ELF-1 (cell line): ENCODE data around the gene TBC1D16.

Source experiments
- DNase-seq: peaks from one replicate; pipeline ENCODE4 v3.0.0-alpha.2; 2016; ENCODE audit warnings: low read depth, low spot score

The TBC1D16 gene

GRCh38 chr17:80025140-80025539 is 10.5 kb downstream of the TBC1D16 start:
- DNase-seq: peak; percentile 92

DNA sequence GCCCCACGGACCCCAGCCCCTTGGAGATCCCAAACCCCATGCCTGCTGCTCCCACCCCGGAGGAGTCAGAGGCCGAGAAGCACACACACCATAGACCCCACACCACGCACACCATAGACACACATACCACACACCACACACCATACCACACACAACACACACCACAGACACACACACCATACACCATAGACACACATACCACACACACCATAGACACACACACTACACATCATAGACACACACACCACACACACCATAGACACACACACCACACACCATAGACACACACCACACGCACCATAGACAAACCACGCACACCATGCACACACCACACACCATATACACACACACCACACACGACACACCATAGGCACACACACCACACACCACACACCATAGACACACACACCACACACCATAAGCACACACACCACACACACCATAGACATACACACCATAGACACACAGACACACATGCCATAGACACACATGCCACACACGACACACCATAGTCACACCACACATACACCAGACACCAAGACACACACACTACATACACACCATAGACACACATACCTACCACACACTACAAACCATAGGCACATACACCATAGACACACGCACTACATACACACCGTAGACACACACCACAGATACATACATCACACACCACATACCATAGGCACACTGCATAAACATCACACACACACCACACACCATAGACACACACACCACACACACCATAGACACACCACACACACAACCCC is 11.3 kb downstream of the TBC1D16 start:
- DNase-seq: no peak

GRCh38 chr17:80023481-80024205 is 12.0 kb downstream of the TBC1D16 start:
- peak; percentile 75 for DNase-seq

DNA sequence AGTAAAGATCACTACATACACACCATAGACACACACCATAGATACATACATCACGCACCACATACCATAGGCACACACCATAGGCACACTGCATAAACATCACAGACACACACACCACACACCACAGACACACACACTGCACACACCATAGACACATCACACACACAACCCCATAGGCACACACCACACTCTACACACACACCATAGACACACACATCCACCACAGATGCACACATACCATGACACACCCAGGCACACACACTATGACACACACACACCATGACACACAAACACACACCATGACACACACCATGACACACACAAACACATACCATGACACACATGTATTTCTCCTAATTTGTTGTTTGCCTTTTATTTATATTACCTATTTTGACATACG is 14.1 kb downstream of the TBC1D16 start:
- DNase-seq: no peak

GRCh38 chr17:80018917-80019651 is 16.6 kb downstream of the TBC1D16 start:
- no peak for DNase-seq

- DNase-seq: no peak
Measured at GRCh38 chr17:80017226-80018010, 18.3 kb downstream of the TBC1D16 start.

- peak; percentile 62 for DNase-seq
Measured at GRCh38 chr17:80012765-80013741, 22.6 kb downstream of the TBC1D16 start.

GRCh38 chr17:80011989-80012555 is 23.6 kb downstream of the TBC1D16 start:
- peak; percentile 75 for DNase-seq

DNA sequence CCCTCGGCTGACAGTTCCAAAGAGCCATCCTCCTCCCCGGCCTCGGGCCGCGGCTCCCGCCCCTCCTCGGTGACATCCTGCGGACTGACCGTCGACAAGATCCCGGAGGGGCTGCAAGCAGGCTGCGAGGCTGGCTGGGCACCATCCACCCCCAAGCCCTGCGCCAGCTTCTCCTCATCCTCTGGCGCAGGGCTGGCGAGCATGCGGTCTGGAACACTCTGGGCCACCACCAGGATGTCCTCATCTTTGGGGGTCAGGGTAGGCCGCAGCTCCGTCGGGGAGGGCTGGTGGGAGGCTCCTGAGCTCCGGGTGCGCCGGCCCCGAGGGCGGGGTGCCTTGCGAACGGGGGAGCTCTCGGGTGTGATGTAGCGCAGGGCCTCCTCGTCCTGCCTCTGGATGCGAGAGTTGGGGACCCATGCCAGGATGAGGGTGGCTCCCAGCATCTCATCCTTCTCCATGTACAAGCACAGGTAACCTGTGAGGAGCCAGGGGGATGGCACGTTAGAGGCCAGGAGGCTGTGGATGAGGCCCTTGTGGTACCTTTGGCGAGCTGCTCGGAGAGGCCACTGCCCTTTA is 25.3 kb downstream of the TBC1D16 start:
- DNase-seq: no peak

GRCh38 chr17:80009391-80010282 is 26.0 kb downstream of the TBC1D16 start:
- no peak for DNase-seq

DNA sequence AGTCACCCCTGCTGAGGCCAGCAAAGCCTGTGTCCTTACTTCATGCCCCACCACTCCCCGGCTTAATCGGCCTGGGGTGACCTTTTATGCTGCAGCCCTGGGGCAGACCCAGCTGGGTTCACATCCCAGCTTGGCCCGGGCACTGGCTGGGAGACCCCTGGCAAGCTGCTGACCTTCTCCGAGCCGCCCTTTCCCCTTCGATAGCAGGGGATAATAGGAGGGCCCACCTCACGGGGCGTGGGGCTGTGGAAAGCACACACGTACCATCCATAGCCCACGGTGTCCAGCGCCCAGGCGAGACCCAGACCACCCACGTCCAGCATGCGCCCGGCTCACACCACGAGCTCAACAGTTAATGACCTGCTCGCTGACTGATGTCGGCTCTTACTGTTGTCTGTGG is 26.8 kb downstream of the TBC1D16 start:
- no peak for DNase-seq

- peak; percentile 89 for DNase-seq
Measured at GRCh38 chr17:80008383-80008840, 27.3 kb downstream of the TBC1D16 start.

DNA sequence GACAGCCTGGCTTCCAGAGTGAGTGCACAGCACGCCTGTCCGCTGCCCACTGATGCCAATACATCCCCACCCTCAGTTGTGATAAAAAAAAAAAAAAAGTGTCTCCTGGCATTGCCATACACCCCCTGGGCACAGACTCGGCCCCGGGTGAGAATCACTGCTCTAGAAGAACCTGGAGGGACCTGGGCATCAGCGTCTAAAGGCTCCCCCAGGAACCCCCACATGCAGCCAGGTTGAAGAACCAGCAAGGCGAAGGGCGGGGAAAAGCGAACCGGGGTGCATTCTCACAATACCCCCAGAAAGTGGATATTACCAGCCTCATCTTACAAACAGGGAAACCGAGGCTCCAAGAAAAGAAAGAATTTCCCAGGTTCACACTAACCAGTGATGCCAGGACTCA is 27.7 kb downstream of the TBC1D16 start:
- DNase-seq: no peak

DNA sequence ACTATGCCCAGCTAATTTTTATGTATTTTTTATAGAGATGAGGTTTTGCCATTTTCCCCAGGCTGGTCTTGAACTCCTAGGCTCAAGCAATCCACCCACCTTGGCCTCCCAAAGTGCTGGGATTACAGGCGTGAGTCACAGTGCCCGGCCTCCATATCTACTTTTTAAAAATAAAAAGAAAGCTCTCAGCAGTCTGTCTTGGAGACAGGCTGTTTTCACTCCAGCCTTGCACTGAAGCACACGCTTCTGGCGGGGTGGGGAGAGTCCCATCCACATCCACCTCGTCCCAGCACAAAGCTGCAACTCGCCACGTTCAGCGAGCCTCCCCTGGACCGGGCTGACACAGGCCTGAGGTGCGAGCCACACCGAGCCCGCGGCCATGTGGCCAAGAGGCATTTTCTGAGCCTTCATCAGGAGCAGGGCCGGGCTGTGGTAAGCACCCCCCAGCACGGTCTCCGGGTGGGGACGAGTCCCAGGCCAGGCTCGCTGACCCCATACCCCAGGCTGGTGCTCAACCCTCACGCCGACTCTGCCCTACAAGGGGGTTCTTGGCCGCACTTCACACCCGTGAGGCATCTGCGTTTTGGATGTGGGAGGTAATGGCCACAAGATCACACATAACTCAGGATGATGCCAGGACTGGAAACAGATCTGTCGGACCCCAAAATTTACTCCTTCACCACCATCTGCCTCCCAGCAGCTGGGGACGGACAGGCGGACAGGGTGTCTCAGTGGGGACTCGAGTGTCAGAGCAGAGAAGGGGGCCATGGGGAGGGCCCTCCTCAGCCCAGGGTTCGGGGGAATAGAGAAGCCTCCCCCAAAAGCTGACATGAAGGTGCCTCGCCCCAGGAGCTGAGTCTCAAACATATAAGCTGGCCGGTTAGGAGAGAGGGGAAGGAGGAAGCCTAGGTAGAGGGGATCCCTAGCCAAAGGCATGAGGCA is 28.6 kb downstream of the TBC1D16 start:
- no peak for DNase-seq

DNA sequence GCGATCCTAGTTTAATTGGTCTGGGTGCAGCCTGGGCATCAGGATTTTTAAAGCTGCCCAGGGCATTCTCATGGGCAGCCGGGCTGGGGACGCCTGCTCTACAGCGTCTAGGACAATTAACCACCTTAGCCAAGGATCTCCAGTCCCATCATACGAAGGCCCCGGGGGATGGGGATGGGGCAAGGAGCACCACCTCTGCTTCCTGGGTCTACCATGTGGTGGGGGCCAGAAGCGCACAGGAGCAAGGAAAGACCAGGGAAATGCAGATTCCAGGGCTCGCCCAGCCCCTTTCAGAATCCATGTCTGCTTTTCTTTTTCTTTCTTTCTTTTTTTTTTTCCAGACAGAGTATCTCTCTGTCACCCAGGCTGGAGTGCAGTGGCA is 29.3 kb downstream of the TBC1D16 start:
- no peak for DNase-seq

DNA sequence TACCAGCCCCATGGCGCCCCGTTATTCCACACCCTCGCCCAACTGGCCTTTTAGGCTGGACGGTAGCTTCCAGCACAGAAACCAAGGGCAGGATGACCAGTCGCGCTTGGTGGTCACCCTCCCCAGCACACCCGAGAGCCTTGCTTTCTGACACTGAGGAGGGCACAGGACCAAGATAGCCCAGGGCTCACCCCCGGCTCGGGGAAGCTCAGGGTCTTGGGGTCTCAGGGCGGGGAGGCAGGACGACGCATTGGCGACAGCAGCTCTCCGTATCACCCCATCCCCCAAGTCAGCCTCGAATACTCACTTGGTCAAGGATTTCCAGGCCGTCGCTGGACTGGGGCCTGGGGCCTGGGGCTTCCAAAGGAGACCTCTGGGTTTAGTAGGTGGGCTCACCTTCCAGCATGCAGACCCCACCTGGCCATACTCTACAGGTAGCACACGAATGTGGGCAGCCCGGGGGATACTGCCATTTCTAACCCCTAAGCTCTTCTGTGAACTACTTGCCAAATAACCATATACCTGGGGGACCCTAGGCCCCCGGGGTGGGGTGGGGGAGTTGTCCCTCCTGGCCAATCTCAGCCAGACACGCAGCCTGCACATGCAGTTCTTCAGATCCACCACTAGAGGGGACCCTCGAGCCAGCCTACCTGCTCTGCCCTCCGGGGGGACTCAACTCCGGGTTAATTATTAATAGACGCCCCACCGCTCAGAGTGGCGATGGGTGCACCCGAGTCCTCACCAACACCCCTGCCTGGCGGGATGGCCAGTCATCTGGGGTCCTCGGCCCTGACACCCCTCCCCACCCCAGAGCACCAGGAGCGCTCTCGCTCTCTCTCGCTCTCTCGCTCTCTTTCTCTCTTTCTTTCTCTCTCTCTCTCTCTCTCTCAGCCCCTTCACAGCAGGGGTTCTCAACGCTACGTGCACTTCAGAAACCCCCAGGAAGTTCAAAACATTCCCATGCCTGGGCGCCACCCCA is 30.0 kb downstream of the TBC1D16 start:
- DNase-seq: peak; percentile 78
